Body of pancreas (tissue), 4 donors: Measurements from ENCODE around the gene PDE8B.

Experiments
- POLR2A ChIP-seq, 3 donors: fragments of 450-650 bp; IDR thresholded peaks; one replicate each; pipeline ENCODE4 v1.6.1; 2016; ENCODE audit warnings: antibody characterized with exemption in 3 of 3, mild to moderate bottlenecking in 2 of 3
- TF ChIP-seq, protein P1 (sequence below), 7 experiments: fragments of 450-650 bp in 4 of 7; fragments of 200-600 bp in 3 of 7; sonication (generic) in 3 of 7; IDR thresholded peaks; one replicate each; pipeline ENCODE4 v1.5.1; 2016 to 2019; ENCODE audit warnings: antibody characterized with exemption in 7 of 7

DNA sequence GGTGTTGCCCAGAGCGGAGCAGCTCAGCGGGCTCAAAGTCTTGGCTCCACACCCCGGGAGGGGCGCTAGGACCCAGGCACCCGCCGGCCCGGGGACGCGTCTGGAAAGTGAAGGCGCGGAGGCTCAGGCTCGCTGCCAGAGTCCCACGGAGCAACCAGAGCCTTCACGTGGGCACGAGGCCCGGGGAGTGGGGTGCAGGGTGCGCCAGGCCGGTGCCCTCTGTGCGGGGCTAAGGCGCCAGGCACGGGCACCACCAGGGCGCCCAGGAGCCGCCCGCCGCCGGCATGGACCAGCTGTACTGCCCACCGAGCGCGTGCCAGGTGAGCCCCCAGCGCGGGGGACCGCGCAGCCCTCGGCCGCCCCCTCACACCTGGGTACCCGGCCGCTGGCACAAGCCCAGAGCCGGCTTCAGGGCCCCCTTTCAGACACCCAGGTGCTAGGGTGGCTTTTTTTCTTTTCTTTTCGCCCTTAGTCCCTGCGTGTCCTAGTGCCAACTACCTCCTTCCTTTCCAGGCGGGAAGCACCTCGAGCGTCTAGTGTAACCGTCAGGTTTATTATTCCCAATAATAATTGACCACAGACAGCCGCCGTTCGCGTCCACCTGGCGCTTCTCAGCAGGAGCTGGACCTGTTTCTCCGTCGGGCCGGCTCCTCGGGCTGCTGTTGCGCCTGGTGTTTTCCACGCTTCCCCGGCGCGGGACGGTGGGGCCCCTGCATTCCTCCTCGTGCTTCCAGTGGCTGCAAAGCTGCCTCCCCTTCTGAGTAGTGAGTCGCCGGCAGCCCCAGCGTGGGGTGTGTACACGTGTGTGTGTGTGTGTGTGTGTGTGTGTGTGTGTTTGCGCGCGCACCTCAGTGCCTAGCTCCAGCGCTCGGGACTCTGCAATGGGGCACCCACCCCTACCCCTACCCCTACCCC lies 30.1 kb upstream of the PDE8B start:
- no peak for TF ChIP-seq POLR2A (IDR thresholded peaks at IDR 0.05)
- TF ChIP-seq, protein P1, sequence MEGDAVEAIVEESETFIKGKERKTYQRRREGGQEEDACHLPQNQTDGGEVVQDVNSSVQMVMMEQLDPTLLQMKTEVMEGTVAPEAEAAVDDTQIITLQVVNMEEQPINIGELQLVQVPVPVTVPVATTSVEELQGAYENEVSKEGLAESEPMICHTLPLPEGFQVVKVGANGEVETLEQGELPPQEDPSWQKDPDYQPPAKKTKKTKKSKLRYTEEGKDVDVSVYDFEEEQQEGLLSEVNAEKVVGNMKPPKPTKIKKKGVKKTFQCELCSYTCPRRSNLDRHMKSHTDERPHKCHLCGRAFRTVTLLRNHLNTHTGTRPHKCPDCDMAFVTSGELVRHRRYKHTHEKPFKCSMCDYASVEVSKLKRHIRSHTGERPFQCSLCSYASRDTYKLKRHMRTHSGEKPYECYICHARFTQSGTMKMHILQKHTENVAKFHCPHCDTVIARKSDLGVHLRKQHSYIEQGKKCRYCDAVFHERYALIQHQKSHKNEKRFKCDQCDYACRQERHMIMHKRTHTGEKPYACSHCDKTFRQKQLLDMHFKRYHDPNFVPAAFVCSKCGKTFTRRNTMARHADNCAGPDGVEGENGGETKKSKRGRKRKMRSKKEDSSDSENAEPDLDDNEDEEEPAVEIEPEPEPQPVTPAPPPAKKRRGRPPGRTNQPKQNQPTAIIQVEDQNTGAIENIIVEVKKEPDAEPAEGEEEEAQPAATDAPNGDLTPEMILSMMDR (IDR thresholded peaks at IDR 0.05): no peak
